T-helper 9 cell (primary cell): ENCODE measurements around the gene TRIM25.

ENCODE experiments used
- DNase-seq: peaks from one replicate; pipeline ENCODE4 v3.0.0-alpha.2; 2020

TRIM25 gene

GRCh38 chr17:56925088-56925487 is 11.2 kb upstream of the TRIM25 start:
- no peak for DNase-seq

- no peak for DNase-seq
Measured at GRCh38 chr17:56919717-56920116, 5.9 kb upstream of the TRIM25 start.

DNA sequence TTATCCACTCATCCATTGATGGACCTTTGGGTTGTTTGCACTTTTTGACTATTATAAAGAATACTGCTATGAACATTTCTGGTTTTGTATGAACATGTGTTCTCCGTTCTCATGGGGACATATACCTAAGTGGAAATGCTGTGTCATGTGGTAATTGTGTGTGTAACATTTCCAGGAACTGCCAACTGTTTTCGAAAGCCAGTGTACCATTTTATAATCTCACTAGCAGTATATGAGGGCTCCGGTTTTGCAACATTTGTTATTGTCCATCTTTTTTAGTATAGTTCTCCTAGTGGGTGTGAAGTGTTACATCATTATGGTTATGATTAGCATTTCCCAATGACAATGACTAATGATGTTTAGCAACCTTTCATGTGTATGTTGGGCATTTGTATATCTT is 5.1 kb upstream of the TRIM25 start:
- no peak for DNase-seq

GRCh38 chr17:56917559-56918296 is 3.9 kb upstream of the TRIM25 start:
- DNase-seq = no peak

GRCh38 chr17:56914581-56915273 is 878 bp upstream of the TRIM25 start:
- DNase-seq = no peak

DNA sequence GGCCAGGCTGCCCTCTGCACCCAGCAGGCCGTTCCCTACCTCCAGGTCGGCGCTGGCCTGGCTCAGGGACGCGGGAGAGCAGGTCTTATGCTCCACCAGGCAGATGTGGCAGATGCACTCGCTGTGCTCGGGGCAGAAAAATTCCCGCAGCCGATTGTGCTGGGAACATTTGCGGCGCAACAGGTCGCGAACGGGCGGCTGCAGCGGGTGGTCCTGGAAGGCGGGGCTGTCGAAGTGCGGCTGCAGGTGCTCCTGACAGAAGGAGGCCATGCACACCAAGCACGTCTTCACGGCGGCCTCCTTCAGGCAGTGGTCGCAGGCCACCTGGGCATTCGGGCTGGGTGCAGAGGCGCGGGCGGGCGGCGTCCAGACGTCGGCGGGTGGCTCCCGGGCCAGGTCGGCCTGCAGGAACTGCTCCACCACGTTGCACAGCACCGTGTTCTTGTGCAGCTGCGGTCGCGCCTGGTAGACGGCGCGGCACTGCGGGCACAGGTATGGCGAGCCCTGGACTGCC is 439 bp downstream of the TRIM25 start:
- no peak for DNase-seq

DNA sequence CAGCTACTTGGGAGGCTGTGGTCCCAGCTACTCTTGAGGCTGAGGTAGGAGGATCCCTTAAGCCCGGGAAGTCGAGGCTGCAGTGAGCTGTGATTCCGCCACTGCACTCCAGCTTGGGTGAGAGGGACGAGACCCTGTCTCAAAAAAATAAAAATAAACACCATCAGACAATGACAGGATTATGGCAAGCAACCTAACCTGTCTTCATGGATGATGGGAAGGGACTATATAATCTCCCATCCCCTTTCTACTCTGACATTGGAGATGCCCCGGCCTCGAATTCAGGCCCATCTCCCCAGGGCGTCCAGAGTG is 893 bp downstream of the TRIM25 start:
- DNase-seq = no peak

DNA sequence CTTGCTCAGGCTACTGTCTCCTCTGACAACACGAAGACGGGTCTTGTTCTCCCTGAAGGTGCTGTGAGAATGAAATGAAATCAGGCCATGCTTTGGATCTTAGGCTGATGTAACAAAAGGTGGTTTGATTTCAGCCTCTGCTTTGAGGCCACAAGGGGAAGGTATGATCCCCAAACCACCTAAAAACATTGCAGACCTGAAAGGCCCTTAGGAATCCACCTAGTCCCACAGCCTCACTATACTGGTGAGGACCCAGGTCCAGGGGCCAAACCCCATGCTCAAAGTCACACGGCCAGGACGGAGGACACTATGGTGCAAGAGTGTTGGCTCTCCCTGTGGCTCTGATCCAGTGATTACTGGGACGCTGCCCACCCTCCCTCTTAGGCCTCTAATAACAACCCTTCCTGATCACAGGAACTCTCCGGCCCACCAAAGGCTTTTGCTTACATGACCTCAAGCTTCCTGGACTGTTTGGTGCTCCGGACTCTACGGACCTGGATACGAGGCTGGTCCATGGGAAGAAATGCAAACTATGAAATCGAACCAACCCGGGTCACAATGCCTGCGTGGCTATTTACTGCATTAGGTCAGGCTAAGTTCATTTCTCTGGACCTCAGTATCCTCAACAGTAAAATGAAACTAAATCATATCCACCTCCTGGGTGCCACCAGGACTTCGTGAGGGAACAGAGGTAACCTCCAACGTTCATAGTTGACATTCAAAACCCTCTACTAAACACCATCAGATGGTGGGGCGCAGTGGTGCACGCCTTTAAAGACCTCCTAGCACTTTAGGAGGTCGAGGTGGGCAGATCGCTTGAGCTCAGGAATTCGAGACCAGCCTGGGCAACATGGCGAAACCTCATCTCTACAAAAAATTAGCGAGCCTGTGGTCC is 1.5 kb downstream of the TRIM25 start:
- DNase-seq = no peak

- no peak for DNase-seq
Measured at GRCh38 chr17:56910509-56911235, 3.2 kb downstream of the TRIM25 start.

DNA sequence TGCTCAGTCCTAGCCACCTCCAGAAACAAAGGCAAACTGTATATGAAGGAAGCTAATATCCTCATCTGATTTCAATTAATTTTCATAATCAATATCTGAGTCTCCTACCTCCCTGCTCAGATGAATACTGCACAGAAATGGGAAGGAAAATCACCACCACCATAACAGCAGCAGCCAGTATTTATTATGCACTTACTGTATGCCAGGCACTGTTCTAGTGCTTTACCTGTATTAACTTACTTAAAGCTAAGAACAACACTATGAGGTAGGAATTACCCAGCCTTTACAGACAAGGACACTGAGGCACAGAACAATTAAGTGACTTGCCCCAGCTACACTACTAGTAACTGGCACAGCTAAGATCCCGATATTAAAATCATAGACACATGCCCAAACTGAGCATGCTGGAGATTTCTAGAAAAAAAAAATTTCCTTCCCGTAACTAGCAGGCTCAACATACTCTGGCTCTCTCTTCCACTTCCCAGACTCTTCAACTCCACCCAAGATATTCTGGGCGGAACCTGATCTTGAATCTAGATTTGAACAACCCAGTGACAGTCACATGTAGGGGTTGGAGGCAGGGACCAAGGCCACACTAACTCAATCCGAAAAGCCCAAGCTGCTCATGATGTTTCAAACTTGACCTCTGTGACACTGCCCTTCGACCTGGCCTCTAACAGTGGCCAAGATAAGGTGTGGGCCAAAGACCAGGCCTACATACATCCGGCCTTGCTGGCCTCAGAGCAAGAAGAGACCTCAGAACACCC is 3.9 kb downstream of the TRIM25 start:
- no peak for DNase-seq

DNA sequence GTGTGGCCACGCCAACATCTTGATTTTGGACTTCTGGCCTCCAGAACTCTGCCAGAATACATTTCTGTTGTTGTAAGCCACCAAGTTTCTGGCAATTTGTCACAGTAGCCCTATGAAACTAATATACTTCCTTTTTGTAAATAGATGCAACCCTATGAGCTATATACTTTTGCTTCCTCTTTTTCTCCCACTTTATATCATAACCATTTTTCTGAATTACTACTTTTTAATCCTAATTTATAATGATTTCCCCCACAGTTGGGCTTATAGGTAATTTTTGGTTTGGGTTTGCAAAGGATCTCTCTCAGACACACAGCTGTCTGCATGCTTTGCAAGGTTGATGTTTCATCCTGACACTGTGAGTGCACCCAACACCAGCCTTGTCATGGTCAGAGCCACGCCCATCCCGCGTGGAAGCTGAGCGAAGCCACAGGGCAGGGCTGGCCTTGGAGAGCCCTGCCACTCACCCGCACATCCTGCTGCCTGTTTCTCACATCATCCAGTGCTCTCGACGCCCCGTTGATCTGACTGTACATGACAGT is 5.8 kb downstream of the TRIM25 start:
- no peak for DNase-seq

GRCh38 chr17:56903560-56903959 is 10.3 kb downstream of the TRIM25 start:
- DNase-seq = no peak

GRCh38 chr17:56902348-56902747 is 11.5 kb downstream of the TRIM25 start:
- DNase-seq = no peak

- no peak for DNase-seq
Measured at GRCh38 chr17:56899403-56899802, 14.4 kb downstream of the TRIM25 start.

DNA sequence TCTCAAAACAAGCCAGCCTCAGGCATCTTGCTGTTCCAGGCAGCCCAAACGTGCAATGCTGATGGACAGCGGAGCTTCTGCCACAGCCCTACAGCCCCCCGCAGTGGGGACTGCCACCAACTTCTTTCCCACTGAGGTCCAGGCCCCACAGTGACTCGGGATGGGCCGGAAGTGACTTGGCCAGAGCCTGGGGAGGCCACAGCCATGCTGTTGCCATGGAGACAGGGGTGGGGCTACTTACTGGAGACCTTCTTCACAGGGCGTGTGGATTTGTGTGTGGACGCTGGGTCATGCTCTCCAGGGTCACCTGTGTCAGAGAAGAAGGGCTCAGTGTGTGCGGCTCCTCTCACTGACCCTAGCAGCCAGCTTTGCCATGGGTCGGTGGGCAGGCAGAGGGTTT is 15.0 kb downstream of the TRIM25 start:
- DNase-seq = no peak

GRCh38 chr17:56897646-56898424 is 16.0 kb downstream of the TRIM25 start:
- no peak for DNase-seq

- no peak for DNase-seq
Measured at GRCh38 chr17:56896968-56897359, 16.9 kb downstream of the TRIM25 start.

DNA sequence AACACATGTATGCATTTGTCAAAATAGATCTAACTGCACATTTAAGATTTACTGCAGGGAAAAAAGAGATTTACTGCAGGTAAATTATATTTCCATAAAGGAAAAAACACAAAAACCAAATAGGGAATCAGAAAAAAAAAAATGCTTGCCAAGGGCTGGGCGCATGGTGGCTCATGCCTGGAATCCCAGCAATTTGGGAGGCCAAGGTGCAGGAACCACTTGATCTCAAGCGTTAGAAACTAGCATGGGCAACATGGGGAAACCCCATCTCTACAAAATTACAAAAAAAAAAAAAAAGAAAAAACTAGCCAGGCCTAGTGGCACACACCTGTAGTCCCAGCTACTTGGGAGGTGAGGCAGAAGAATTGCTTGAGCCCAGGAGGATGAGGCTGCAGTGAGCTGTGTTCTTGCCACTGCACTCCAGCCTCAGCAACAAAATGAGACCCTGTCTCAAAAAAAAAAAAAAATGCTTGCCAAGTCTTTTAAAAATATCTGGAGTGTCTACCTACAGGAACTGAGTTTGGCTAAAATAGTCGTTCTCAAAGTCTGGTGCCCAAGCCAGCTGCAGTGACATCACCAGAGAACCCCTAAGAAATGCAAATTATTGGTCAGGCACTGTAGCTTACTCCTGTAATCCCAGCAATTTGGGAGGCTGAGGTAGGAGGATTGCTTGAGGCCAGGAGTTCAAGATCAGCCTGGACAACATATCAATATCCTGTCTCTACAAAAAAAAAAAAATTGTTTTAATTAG is 17.5 kb downstream of the TRIM25 start:
- DNase-seq = no peak

GRCh38 chr17:56894859-56895455 is 18.9 kb downstream of the TRIM25 start:
- no peak for DNase-seq

DNA sequence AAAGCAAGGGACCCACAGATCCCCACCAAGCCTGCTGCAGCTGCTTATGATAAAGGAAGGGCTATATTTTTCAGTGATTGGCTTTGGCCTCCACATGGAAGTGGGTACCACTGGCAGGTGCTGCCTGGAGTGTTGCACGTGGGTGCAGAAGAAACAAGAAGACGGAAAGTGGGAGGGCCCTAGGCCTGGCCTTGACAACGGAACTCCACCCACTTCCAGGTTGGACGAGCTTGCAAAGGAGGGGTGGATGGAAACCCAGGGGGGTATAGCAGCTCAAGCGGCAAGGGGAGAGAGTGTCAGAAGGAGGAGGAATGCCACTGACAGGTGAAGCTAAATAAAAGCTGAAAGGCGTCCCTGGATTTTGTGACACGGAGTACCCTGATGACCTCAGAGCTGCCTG is 20.3 kb downstream of the TRIM25 start:
- DNase-seq = no peak
